ENCODE measurements around the gene PSMD7.

Gene PSMD7

GRCh38 chr16:74280448-74280847 is 16.2 kb upstream of the PSMD7 start:
- Mint-ChIP-seq H3K27me3 (ENCODE audit: low read depth) (peaks cover 20% of the 10 kb centered on the region), H3K4me3 (no peak overlapping the region), H3K36me3 (ENCODE audit: low read depth) (no peaks in the 10 kb centered on the region), H3K9me3 (peaks cover 5% of the 10 kb centered on the region), H3K27ac (no peak overlapping the region), H3K4me1 (ENCODE audit: low read depth) (peaks cover 2% of the 10 kb centered on the region)

GRCh38 chr16:74281300-74281699 is 15.3 kb upstream of the PSMD7 start:
- H3K4me1 Mint-ChIP-seq (ENCODE audit: low read depth) = peaks cover 2% of the 10 kb centered on the region
- no peak overlapping the region for H3K4me3 Mint-ChIP-seq
- no peak overlapping the region for H3K27ac Mint-ChIP-seq
- peaks cover 5% of the 10 kb centered on the region for H3K9me3 Mint-ChIP-seq
- no peaks in the 10 kb centered on the region for H3K36me3 Mint-ChIP-seq (ENCODE audit: low read depth)
- H3K27me3 Mint-ChIP-seq (ENCODE audit: low read depth) = peaks cover 13% of the 10 kb centered on the region

GRCh38 chr16:74283716-74284115 is 12.9 kb upstream of the PSMD7 start:
- Mint-ChIP-seq H3K9me3 (peaks cover 5% of the 10 kb centered on the region), H3K36me3 (ENCODE audit: low read depth) (no peaks in the 10 kb centered on the region), H3K27me3 (ENCODE audit: low read depth) (peaks cover 7% of the 10 kb centered on the region), H3K27ac (no peak overlapping the region), H3K4me3 (no peak overlapping the region), H3K4me1 (ENCODE audit: low read depth) (peaks cover 2% of the 10 kb centered on the region)

- Mint-ChIP-seq H3K36me3 (ENCODE audit: low read depth) (no peaks in the 10 kb centered on the region), H3K9me3 (peaks cover 5% of the 10 kb centered on the region), H3K27ac (no peak overlapping the region), H3K27me3 (ENCODE audit: low read depth) (peaks cover 3% of the 10 kb centered on the region), H3K4me1 (ENCODE audit: low read depth) (no peaks in the 10 kb centered on the region), H3K4me3 (no peak overlapping the region)
These were observed 8.5 kb upstream of the PSMD7 start for GRCh38 chr16:74288065-74288464.

GRCh38 chr16:74290356-74290755 is 6.3 kb upstream of the PSMD7 start:
- no peak overlapping the region for H3K27ac Mint-ChIP-seq
- H3K9me3 Mint-ChIP-seq = peaks cover 5% of the 10 kb centered on the region
- H3K27me3 Mint-ChIP-seq (ENCODE audit: low read depth) = no peaks in the 10 kb centered on the region
- H3K4me1 Mint-ChIP-seq (ENCODE audit: low read depth) = peaks cover 2% of the 10 kb centered on the region
- no peaks in the 10 kb centered on the region for H3K36me3 Mint-ChIP-seq (ENCODE audit: low read depth)
- no peak overlapping the region for H3K4me3 Mint-ChIP-seq

- H3K4me3 Mint-ChIP-seq = no peak overlapping the region
These were observed 5.4 kb upstream of the PSMD7 start for GRCh38 chr16:74291176-74291575.

GRCh38 chr16:74291577-74292208 is 4.9 kb upstream of the PSMD7 start:
- H3K27me3 Mint-ChIP-seq (ENCODE audit: low read depth) = no peaks in the 10 kb centered on the region
- peaks cover 5% of the 10 kb centered on the region for H3K9me3 Mint-ChIP-seq
- peaks cover 4% of the 10 kb centered on the region for H3K36me3 Mint-ChIP-seq (ENCODE audit: low read depth)
- peaks cover 10% of the 10 kb centered on the region for H3K4me1 Mint-ChIP-seq (ENCODE audit: low read depth)
- H3K4me3 Mint-ChIP-seq = no peak overlapping the region
- H3K27ac Mint-ChIP-seq = no peak overlapping the region

More at GRCh38 chr16:74291176-74291575, 5.4 kb upstream of the PSMD7 start:
- peaks cover 5% of the 10 kb centered on the region for H3K9me3 Mint-ChIP-seq
- H3K4me1 Mint-ChIP-seq (ENCODE audit: low read depth) = peaks cover 9% of the 10 kb centered on the region
- no peaks in the 10 kb centered on the region for H3K27me3 Mint-ChIP-seq (ENCODE audit: low read depth)
- no peak overlapping the region for H3K27ac Mint-ChIP-seq
- peaks cover 2% of the 10 kb centered on the region for H3K36me3 Mint-ChIP-seq (ENCODE audit: low read depth)

GRCh38 chr16:74296104-74296431 is 546 bp upstream of the PSMD7 start:
- Mint-ChIP-seq H3K36me3 (ENCODE audit: low read depth) (peaks cover 10% of the 10 kb centered on the region), H3K9me3 (peaks cover 5% of the 10 kb centered on the region), H3K27me3 (ENCODE audit: low read depth) (no peaks in the 10 kb centered on the region), H3K4me3 (peak overlapping the region; percentile 97), H3K4me1 (ENCODE audit: low read depth) (peaks cover 21% of the 10 kb centered on the region), H3K27ac (peak overlapping the region; percentile 98)

- peak overlapping the region; percentile 97 for H3K4me3 Mint-ChIP-seq
- H3K36me3 Mint-ChIP-seq (ENCODE audit: low read depth) = peaks cover 19% of the 10 kb centered on the region
- peaks cover 21% of the 10 kb centered on the region for H3K4me1 Mint-ChIP-seq (ENCODE audit: low read depth)
- peak overlapping the region; percentile 98 for H3K27ac Mint-ChIP-seq
- peaks cover under 1% of the 10 kb centered on the region for H3K9me3 Mint-ChIP-seq
- no peaks in the 10 kb centered on the region for H3K27me3 Mint-ChIP-seq (ENCODE audit: low read depth)
These were observed 591 bp downstream of the PSMD7 start for GRCh38 chr16:74297145-74297665.

- no peaks in the 10 kb centered on the region for H3K27me3 Mint-ChIP-seq (ENCODE audit: low read depth)
- no peaks in the 10 kb centered on the region for H3K9me3 Mint-ChIP-seq
- peaks cover 24% of the 10 kb centered on the region for H3K36me3 Mint-ChIP-seq (ENCODE audit: low read depth)
- no peak overlapping the region for H3K27ac Mint-ChIP-seq
- H3K4me3 Mint-ChIP-seq = peak overlapping the region; percentile 97
- H3K4me1 Mint-ChIP-seq (ENCODE audit: low read depth) = peaks cover 21% of the 10 kb centered on the region
These were observed 1.5 kb downstream of the PSMD7 start for GRCh38 chr16:74298104-74298503.

- H3K4me1 Mint-ChIP-seq (ENCODE audit: low read depth) = peaks cover 10% of the 10 kb centered on the region
- H3K27me3 Mint-ChIP-seq (ENCODE audit: low read depth) = no peaks in the 10 kb centered on the region
- no peak overlapping the region for H3K27ac Mint-ChIP-seq
- no peaks in the 10 kb centered on the region for H3K9me3 Mint-ChIP-seq
- no peak overlapping the region for H3K4me3 Mint-ChIP-seq
- peaks cover 45% of the 10 kb centered on the region for H3K36me3 Mint-ChIP-seq (ENCODE audit: low read depth)
These were observed 5.7 kb downstream of the PSMD7 start for GRCh38 chr16:74302341-74302740.

GRCh38 chr16:74304164-74304834 is 7.7 kb downstream of the PSMD7 start:
- peaks cover 7% of the 10 kb centered on the region for H3K4me1 Mint-ChIP-seq (ENCODE audit: low read depth)
- no peaks in the 10 kb centered on the region for H3K9me3 Mint-ChIP-seq
- H3K36me3 Mint-ChIP-seq (ENCODE audit: low read depth) = peaks cover 47% of the 10 kb centered on the region
- no peaks in the 10 kb centered on the region for H3K27me3 Mint-ChIP-seq (ENCODE audit: low read depth)
- H3K27ac Mint-ChIP-seq = no peak overlapping the region
- H3K4me3 Mint-ChIP-seq = no peak overlapping the region

- Mint-ChIP-seq H3K4me1 (ENCODE audit: low read depth) (peaks cover 4% of the 10 kb centered on the region), H3K27me3 (ENCODE audit: low read depth) (no peaks in the 10 kb centered on the region), H3K36me3 (ENCODE audit: low read depth) (peaks cover 45% of the 10 kb centered on the region), H3K9me3 (no peaks in the 10 kb centered on the region), H3K27ac (no peak overlapping the region), H3K4me3 (no peak overlapping the region)
These were observed 8.2 kb downstream of the PSMD7 start for GRCh38 chr16:74304835-74305176.

- no peaks in the 10 kb centered on the region for H3K4me1 Mint-ChIP-seq (ENCODE audit: low read depth)
- no peaks in the 10 kb centered on the region for H3K27me3 Mint-ChIP-seq (ENCODE audit: low read depth)
- no peaks in the 10 kb centered on the region for H3K9me3 Mint-ChIP-seq
- no peak overlapping the region for H3K27ac Mint-ChIP-seq
- H3K4me3 Mint-ChIP-seq = no peak overlapping the region
- peaks cover 45% of the 10 kb centered on the region for H3K36me3 Mint-ChIP-seq (ENCODE audit: low read depth)
These were observed 8.7 kb downstream of the PSMD7 start for GRCh38 chr16:74305281-74305680.

- Mint-ChIP-seq H3K4me3 (no peak overlapping the region), H3K27ac (no peak overlapping the region), H3K36me3 (ENCODE audit: low read depth) (peaks cover 40% of the 10 kb centered on the region), H3K27me3 (ENCODE audit: low read depth) (no peaks in the 10 kb centered on the region), H3K9me3 (no peaks in the 10 kb centered on the region), H3K4me1 (ENCODE audit: low read depth) (no peaks in the 10 kb centered on the region)
These were observed 9.6 kb downstream of the PSMD7 start for GRCh38 chr16:74305978-74306784.
